HG02840 (cell line): Measurements from ENCODE around the gene PSG7.
"Not testable (repeated sequence)": the region's sequence is repeated elsewhere in the genome, so short reads cannot be mapped to it uniquely, and the experiment has no call there.

Experiments
- ATAC-seq: cut with Tn5 transposase; IDR thresholded peaks from one replicate; pipeline ENCODE4 v1.9.1; 2021; ENCODE audit warnings: mild to moderate bottlenecking, moderate library complexity, moderate number of reproducible peaks; ENCODE audit not compliant: unreplicated experiment, low FRiP score

The PSG7 gene

DNA sequence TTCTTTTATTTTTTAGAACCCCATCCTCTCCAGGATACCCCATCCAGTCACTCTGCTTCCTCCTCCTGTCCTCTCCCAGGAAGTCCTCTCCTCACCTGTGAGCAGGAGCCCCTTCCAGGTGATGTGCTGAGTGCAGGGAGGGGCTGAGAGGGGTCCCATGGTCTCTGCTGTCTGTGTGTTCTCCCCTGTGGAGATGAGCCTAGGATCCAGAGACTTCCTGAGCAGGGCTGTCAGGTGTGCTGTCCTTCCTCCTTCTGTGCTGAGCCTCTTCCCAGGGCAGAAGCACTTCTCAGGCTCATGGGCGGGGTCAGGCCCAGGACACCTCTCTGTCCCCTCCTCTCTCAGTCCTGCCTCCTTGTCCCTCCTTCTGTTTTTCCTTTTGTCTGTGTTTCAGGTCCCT lies 19.4 kb downstream of the PSG7 start, which contains the start of gene PSG6:
Gene PSG6 (minus strand): TSS at position 261 of the 400 bp plus-strand sequence. CDS start 102 bp downstream, at position 159.
- not testable (repeated sequence) for ATAC-seq

DNA sequence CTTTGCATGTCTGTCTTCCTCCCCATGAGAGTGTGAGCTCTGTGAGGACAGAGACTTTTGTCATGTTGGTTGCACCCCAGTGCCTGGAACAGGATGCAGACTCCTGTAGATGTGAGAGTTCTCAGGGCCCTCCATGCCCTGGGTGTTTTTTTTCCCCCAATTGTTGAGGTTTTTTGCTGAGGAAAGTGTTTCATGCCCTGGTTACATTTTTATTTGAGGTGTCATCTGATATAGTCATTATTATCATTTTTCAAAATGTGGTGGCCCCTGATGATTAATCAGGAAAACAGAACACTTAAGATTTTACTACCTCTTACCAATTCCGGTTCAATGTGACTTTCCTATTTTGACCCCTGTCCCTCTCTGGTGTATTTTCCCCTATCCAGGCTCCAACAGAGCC lies 20.1 kb downstream of the PSG7 start:
- not testable (repeated sequence) for ATAC-seq

GRCh38 chr19:42913516-42913915 lies 23.5 kb downstream of the PSG7 start:
- not testable (repeated sequence) for ATAC-seq

- not testable (repeated sequence) for ATAC-seq
Measured at GRCh38 chr19:42912941-42913340, 24.1 kb downstream of the PSG7 start.

- not testable (repeated sequence) for ATAC-seq
Measured at GRCh38 chr19:42911731-42912130, 25.3 kb downstream of the PSG7 start.

DNA sequence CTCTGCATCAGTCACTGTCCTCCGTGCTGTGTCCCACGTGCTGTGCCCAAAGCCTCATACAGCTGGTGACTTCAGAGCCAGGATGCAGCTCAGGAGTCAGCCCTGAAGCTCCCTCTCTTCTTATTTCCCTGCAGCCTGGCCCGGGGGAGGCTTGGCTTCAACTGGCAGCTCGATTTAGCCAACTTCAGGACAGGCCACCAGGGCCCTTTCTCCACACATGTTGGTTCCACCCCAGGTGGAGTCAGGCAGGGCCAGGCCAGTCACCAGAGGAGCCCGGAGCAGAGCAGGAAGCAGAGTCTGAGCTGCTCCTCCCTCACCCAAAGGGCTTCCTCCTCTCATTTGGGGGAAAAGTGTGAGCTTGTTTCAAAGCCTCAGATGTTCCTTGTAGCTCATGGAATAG lies 30.8 kb downstream of the PSG7 start:
- ATAC-seq, result not testable (repeated sequence)

DNA sequence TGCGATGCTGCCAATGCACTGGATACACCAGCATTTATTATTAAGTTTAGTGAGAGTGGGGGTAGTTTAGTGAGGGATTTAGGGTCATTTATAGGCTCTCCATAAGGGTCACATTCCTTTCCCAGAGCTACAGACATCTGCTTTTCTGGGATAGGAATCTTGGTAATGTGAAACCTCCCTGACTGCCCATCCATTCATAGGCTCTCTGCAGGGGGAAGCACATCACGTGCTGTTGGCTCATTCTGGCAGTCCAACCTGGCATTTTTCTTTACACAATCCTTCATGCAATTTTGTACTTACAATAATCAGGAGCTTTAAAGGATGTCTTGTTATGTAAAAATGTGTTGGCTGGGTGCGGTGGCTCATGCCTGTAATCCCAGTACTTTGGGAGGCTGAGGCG lies 36.4 kb downstream of the PSG7 start:
- not testable (repeated sequence) for ATAC-seq

GRCh38 chr19:42899674-42900073 lies 37.3 kb downstream of the PSG7 start:
- ATAC-seq, result not testable (repeated sequence)

- not testable (repeated sequence) for ATAC-seq
Measured at GRCh38 chr19:42899110-42899509, 37.9 kb downstream of the PSG7 start.

GRCh38 chr19:42898656-42899055 lies 38.4 kb downstream of the PSG7 start:
- ATAC-seq, result not testable (repeated sequence)

GRCh38 chr19:42897729-42898128 lies 39.3 kb downstream of the PSG7 start:
- ATAC-seq, result not testable (repeated sequence)

DNA sequence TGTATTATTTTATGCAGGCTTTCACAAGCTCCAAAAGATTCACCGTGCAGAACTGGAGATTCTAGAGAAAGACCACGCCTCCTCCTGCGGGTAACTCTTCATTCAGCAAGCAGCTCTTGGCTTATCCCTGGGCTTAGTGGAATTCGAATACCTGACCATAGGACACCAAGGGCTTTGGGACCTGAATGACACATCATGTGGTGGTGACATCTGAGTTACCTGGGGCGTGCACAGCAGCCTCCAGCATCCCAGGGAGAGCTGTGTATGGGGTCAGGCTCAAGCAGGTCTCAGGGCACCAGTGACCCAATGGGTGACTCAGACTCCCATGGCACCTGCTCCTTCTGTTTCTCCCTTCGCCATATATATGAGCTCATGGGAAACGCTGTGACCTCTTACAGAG lies 46.6 kb downstream of the PSG7 start:
- ATAC-seq, result not testable (repeated sequence)

DNA sequence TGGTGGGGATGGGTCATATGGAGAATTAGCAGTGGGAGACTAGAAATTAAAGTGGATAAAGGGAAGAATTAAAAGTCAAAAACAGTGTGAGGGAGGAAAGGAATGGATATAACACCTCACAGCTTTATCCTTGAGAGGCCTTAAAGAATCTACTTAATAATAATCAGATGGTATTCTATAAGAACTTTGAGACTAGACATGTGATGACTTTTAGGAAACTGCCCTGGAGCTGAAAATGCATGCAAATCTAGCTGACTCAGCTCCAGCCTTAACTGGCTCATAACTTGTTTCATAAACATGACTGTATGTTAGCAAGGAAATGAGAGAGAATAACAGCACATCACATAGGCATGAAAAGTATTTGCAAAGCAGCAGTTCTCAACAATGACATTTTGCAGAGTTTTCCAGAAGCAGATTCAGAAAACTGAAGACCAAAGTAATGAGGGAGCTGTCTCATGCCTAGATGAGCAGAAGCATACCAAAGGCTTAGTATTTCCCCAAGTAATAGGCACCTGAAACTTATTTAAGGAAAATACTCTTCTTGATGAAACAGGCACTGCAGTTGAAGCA lies 49.0 kb downstream of the PSG7 start:
- not testable (repeated sequence) for ATAC-seq

GRCh38 chr19:42882730-42883129 lies 54.3 kb downstream of the PSG7 start:
- not testable (repeated sequence) for ATAC-seq

GRCh38 chr19:42882010-42882409 lies 55.0 kb downstream of the PSG7 start:
- not testable (repeated sequence) for ATAC-seq

DNA sequence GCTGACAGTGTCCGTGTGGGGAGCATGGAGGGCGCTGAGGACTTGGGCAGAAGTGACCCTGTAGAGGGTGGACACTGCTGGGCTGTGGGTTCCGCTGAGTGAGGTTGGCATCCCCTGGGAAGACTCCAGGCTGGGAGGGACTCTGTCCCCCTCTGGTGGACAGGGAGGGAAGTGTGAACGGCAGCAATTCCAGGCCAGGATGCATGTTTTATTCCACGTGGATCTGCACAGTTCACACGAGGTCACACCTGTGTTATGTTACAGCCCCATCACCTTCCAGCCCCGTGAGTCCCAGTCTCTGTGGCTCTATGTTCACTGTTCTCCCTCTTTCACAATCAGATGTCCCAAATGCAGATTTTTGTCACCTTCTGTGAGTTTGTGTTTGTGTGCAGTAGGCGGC lies 55.7 kb downstream of the PSG7 start:
- not testable (repeated sequence) for ATAC-seq

GRCh38 chr19:42880621-42881020 lies 56.4 kb downstream of the PSG7 start:
- not testable (repeated sequence) for ATAC-seq

DNA sequence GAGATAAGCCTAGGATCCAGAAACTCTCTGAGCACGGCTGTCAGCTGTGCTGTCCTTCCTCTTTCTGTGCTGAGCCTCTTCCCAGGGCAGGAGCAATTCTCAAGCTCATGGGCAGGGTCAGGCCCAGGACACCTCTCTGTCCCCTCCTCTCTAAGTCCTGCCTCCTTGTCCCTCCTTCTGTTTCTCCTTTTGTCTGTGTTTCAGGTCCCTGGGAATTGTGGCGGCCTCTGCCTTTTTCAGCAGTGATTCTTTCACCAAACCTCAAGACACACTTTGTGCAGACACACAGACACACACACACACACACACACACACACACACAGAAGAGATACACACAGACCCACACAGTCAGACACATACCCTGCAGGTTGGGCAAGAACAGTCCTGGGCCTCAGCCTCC lies 57.4 kb downstream of the PSG7 start, which contains the start of gene PSG1:
Gene PSG1 (minus strand): TSS at position 101 of the 400 bp plus-strand sequence. CDS start 132 bp downstream, outside the sequence.
- ATAC-seq, result no peak

DNA sequence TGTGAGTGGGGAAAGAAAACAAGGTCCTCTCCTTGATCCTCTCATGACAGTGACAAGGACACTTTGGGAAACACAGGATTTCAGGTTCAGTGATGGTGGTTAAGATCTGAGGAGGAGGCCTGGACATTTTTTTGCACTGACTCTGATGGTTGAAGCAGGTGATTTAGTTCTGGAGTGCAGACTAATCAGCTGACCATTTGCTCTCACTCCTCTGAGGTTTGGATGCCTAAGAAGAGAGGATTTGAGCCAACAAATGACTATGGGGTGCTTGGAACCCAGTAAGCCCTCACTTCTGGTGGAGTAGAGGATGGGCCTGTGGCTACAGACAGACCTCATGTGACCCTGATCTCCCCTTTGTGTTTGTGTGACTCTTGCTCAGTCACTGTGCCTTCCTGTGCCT lies 60.4 kb downstream of the PSG7 start:
- not testable (repeated sequence) for ATAC-seq

GRCh38 chr19:42875881-42876280 lies 61.1 kb downstream of the PSG7 start:
- not testable (repeated sequence) for ATAC-seq

DNA sequence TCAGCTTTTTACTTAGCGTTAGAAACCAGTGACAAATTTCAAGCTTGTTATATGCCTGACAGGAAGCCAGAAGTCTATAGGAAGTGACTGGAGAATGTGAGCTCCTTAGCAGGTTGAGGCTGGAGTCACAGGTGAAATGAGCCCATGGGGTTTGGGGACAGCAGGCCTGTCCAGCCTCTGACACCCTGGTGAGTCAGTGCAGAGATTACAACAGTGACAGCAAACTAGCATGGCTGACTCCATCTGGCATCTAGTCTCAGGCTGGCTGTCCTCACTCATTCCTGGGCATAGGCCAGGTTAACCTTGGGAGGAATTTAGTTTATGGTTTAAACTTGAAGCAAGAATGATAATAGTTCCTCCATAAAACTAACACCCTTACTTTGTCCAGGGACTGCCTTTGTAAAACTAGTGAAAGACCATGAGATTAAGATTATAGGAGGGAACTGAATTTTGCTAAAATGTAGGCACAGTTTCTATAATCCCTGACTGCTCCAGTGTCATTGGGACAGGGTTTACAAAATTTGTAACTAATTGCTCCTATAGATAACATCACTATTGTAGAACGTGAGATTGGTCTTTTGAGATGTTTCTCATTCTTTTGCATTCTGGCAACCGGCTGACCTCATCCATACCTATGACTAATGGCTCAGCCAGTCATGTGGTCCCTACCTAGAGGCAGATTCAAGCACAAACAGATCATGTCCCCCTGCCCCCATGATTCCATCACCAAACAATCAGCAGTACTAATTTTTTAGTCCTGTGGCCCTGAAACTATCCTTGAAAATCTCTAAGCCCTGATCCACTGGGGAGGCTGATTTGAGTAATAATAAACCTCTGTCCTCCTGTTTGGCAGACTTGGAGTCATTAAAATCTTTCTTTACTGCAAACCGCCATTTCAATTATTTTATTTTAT lies 61.9 kb downstream of the PSG7 start:
- ATAC-seq, result not testable (repeated sequence)
